ENCODE data around the gene GPR137B. TPM values are rescaled to one million over a fixed set of nuclear protein-coding genes. Genes with fewer than 3 reads are reported as not detected.

GPR137B gene
- total RNA-seq, 1 donor from 2014 or later: 14.8 TPM

DNA sequence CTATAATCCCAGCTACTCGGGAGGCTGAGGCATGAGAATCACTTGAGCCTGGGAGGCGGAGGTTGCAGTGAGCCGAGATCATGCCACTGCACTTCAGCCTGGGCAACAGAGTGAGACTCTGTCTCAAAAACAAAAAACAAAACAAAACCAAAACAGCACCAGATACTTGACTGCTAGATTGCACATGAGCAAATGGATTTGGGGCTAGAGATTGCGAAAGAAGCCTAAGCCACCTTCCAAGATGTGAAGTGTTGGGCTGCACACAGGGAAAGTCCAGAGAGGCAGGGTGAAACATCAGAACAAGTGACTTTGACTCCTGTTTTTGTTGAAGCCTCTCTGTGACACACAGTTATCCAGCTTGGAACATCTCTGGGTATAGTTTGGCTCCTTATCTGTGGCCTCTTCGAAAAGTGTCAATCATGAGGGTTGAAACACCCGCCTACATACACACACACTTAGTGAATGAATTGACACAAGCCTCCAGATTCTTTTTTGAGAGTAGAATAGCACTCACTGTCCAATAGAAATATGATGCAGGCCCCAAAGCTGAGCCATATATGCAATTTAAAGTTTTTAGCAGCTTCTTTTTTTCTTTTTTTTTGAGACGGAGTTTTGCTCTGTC is 34.2 kb upstream of the GPR137B start:
- TF ChIP-seq, protein P1, sequence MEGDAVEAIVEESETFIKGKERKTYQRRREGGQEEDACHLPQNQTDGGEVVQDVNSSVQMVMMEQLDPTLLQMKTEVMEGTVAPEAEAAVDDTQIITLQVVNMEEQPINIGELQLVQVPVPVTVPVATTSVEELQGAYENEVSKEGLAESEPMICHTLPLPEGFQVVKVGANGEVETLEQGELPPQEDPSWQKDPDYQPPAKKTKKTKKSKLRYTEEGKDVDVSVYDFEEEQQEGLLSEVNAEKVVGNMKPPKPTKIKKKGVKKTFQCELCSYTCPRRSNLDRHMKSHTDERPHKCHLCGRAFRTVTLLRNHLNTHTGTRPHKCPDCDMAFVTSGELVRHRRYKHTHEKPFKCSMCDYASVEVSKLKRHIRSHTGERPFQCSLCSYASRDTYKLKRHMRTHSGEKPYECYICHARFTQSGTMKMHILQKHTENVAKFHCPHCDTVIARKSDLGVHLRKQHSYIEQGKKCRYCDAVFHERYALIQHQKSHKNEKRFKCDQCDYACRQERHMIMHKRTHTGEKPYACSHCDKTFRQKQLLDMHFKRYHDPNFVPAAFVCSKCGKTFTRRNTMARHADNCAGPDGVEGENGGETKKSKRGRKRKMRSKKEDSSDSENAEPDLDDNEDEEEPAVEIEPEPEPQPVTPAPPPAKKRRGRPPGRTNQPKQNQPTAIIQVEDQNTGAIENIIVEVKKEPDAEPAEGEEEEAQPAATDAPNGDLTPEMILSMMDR (conservative IDR thresholded peaks at IDR 0.05; ENCODE audit: low read depth, low read length): no peak

DNA sequence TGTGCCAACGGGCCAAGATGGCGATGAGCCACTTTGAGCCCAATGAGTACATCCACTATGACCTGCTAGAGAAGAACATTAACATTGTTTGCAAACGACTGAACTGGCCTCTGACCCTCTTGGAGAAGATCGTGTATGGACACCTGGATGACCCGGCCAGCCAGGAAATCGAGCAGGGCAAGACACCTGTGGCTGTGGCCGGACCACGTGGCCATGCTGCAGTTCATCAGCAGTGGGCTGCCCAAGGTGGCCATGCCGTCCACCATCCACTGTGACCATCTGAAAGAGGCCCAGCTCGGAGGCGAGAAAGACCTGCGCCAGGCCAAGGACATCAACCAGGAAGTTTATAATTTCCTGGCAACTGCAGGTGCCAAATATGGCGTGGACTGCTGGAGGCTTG is 32.2 kb upstream of the GPR137B start:
- H3K4me3 ChIP-seq (ENCODE audit: low read depth, low read length): no peak overlapping the region
- no peak for DNase-seq (ENCODE audit: low read depth)
- TF ChIP-seq, protein P1 (conservative IDR thresholded peaks at IDR 0.05; ENCODE audit: low read depth, low read length): no peak

More for the DNA sequence above, 34.2 kb upstream of the GPR137B start:
- DNase-seq (ENCODE audit: low read depth): no peak
- no peak overlapping the region for H3K4me3 ChIP-seq (ENCODE audit: low read depth, low read length)

DNA sequence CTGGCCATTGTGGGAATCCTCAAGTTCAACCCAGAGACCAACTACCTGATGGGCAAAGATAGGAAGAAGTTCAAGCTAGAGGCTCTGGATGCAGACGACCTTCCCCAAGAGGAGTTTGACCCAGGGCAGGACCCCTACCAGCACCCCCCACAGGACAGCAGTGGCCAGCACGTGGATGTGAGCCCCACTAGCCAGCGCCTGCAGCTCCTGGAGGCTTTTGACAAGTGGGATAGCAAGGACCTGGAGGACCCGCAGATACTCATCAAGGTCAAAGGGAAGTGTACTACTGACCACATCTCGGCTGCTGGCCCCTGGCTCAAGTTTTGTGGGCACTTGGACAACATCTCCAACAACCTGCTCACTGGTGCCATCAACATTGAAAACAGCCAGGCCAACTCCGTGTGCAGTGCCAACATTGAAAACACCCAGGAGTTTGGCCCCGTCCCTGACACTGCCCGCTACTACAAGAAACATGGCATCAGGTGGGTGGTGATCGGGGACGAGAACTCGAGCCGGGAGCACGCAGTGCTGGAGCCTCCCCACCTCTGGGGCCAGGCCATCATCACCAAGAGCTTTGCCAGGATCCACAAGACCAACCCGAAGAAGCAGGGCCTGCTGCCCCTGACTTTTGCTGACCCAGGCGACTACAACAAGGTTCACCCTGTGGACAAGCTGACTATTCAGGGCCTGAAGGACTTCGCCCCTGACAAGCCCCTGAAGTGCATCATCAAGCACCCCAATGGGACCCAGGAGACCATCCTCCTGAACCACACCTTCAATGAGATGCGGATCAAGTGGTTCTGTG is 30.6 kb upstream of the GPR137B start:
- no peak for DNase-seq (ENCODE audit: low read depth)
- TF ChIP-seq, protein P1 (conservative IDR thresholded peaks at IDR 0.05; ENCODE audit: low read depth, low read length): no peak
- H3K4me3 ChIP-seq (ENCODE audit: low read depth, low read length): no peak overlapping the region

DNA sequence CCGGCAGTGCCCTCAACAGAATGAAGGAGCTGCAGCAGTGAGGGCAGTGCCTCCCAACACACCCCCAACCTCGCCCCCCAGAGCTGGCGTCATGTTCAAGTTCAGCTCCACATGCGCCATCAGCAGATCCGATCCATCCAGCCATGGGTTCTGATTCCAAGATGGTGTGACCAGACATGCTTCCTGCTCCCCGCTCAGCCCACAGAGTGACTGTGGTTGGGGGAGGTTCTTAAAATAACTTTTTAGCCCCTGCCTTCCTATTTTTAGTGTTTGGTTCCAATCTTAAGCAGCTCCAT is 30.1 kb upstream of the GPR137B start:
- no peak for DNase-seq (ENCODE audit: low read depth)
- TF ChIP-seq, protein P1 (conservative IDR thresholded peaks at IDR 0.05; ENCODE audit: low read depth, low read length): no peak
- H3K4me3 ChIP-seq (ENCODE audit: low read depth, low read length): no peak overlapping the region

DNA sequence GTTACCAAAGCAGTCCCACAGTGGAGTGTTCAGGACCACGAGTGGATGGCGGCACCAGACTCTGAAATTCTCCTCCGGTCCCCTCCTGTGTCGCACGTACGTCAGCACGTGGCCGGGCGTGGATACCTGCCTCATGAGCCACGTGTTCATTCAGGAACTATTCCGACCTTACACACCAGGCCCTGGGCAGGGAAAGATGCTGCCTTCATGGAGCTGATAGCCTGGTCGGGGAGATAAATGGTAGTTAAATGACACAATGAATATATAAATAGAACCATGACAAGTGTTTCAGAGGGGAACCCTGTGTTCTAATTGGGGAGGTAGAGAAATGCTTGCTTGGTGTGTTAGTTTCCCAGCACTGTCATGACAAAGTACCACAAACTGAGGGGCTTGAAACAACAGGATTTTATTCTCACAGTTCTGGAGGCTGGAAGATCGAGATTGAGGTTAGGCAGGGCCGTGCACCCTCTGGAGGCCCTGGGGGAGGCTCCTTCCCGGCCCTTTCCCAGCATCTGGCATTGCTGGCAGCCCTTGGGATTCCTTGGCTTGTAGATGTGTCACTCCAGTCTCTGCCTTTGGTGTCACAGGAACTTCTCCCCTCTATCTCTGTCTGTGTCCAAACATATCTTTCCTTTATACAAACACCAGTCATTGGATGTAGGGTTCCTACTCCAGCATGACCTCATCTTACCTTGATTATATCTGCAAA is 28.9 kb upstream of the GPR137B start:
- no peak for DNase-seq (ENCODE audit: low read depth)
- H3K4me3 ChIP-seq (ENCODE audit: low read depth, low read length): no peak overlapping the region
- TF ChIP-seq, protein P1 (conservative IDR thresholded peaks at IDR 0.05; ENCODE audit: low read depth, low read length): no peak

DNA sequence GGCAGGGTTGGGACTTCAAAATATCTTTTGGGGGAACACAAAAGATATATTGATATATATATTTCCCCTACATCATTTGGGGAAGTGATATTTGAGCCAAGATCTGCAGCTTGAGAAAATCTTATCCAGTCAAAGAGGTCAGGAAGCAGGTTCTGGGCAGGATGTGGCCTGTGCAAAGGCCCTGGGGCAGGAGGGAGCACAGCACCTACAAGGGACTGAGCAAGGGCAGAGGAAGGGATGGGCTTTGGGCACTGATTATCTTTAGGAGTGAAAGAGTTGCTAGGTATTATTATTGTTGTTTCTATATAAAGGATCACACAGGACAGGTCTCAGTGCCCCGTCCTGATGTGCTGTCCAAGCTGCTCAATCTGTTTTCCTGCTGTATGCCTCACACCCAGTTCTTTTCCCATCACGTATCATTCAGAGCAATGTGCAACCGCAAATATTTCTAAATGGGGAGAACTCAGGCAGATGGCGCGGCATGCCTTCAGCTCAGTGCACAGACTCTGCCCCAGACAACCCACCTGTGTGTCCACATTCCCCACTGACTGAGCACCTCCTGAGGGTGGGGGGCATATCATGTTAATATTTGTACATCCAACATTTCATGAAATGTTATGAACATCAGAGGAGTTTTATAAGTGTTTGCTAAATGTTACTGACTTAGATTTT is 28.1 kb upstream of the GPR137B start:
- TF ChIP-seq, protein P1 (conservative IDR thresholded peaks at IDR 0.05; ENCODE audit: low read depth, low read length): no peak
- DNase-seq (ENCODE audit: low read depth): no peak
- H3K4me3 ChIP-seq (ENCODE audit: low read depth, low read length): no peak overlapping the region
